HG03045 (cell line): Measurements from ENCODE around the gene NAP1L5.
A peak's percentile ranks its signal among the peaks of the same experiment; 100 is the strongest.

Experiments
- ATAC-seq: cut with Tn5 transposase; IDR thresholded peaks from one replicate; pipeline ENCODE4 v1.9.1; 2021; ENCODE audit warnings: mild to moderate bottlenecking, moderate library complexity; ENCODE audit not compliant: unreplicated experiment

Gene NAP1L5

DNA sequence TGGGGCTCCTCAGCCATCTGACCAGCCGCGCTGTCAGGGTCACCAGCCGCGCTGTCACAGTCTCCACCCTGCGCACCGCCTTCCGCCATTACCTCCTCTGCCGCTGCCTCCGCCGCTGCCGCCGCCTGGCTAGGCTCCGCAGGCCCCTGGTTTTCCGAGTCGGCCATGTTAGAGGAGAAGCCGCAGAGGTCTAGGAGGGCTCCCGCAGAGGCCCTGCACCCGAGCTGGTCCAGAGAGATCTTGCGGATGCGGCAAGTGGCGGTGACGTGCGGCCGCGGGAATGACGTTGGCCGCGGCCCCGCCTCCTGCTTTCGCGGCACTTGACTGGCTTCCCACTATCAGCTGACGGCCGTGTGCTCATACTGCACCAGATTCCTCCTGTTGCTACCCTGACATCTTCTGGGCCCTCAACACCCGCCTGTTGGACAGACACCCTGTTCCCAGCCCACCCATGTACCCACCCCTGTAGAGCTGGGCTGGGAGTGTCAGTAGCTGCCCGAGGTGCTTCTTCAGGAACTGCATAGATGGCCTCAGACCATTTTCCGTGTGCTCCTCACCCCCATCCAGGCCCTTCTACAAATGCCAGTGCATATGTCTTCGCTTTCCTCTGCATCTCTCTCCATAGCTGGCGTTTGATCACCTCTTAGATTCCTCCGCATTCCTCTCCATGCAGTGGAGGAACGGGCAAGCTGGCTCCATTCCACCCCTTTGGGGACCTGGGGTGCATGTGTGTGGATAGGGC is at the start of gene NAP1L5:
Gene NAP1L5 (minus strand): TSS at position 242 of the 742 bp plus-strand sequence. CDS start 75 bp downstream, at position 167.
- ATAC-seq, result peak; percentile 95

DNA sequence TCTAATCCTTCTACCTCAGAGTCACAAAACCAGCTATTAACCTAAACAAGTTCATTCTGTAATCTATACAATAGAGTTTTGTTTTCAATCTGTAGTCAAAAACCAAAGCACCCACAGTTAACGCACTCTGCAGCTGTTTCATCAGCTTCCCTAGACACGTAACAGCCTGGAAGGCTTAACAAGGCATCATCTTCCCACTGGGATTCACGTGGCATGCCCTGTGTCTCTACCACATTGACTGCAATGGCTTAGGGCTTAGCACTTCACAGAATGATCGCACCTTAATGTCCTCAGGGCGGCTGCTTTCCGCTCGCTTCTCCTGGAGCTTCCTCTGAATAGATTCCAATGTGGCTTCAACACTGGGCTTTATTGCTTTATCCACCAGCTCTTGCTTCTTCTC is 49.7 kb upstream of the NAP1L5 start:
- no peak for ATAC-seq

GRCh38 chr4:88746206-88746605 is 48.6 kb upstream of the NAP1L5 start:
- no peak for ATAC-seq

DNA sequence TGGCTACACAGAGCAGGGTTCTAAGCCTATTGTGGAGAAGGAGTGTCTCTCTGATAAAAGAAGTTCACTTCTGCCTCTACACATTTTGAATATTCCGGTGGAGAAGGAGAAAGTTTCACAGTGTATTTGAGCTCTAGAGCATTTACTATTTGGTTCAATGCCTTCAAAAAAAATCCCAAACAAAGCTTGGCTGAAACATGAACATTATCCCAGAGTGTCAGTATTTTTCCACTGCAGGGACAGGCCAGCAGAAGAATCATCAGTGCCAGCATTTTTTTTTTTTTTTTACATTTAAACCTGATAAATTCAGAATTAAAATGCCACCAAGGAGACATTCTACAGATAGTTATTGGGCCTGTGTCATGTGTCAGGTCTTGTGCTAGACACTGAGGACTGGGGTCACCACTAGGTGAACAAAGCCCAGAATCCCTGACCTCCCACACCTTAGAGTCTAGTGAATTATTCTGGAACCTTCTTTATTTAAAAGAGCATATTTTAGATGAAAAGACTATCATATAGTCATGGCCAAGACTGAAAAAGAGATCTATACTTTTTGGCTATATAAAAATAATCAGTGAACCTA is 48.0 kb upstream of the NAP1L5 start:
- no peak for ATAC-seq

- ATAC-seq, result no peak
These were observed 47.5 kb upstream of the NAP1L5 start for GRCh38 chr4:88745175-88745574.

DNA sequence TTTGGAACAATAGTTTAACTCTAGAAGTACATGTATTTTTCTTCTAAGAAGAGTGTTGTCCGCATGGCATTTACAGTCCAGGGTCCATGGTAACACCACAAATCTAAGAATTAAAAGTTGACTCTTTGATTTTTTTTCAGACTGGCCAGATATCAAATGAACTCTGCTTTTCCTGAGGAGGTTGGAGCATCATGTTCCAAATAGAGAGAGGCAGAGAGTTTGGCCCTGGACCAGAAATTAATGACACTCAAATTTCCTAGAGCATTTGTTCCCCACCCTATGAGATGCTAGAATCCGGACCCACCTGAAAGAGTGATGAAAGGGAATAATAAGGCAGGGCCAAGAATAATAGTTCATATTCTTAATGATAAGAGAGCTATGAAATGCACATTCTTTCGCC is 47.0 kb upstream of the NAP1L5 start:
- ATAC-seq, result no peak

DNA sequence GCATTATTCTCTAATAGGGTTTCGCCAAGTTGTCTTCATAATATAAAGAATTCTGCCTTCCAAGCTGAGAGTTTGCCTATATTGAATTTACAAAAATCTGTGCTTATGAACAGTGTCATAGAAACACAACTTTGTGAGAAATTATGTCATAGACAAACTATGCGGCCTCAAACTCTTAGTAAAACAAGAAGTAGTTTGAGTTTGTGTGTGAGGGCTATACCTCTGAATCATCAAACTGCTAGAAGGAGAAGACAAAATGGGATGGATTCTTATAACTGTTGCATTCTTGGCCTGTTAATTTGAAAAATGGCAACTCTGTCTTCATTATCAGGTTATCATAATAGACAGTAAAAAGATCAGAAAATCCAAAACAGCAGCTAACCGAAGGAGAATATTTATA is 46.1 kb upstream of the NAP1L5 start:
- ATAC-seq, result no peak

GRCh38 chr4:88742561-88742960 is 44.9 kb upstream of the NAP1L5 start:
- ATAC-seq, result no peak

DNA sequence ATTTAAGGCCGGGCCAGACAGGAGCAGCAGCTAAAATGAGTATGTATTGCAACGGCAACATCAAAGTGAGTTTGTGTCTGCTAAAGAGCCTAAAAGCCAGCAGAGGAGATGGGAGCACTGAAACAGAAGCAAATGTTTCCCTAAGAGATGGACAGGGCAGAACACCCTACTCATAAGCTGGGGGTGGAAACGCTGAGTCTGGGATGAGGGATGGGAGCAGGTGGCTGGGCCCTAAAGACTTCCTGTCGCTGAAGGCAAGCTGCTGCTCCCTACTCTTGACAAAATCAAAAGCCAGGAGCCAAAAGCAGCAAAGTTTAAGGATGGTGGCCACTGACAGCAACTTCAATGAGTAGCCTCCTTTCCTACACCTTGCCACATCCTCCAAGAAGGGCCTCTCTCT is 40.6 kb upstream of the NAP1L5 start:
- ATAC-seq, result no peak

GRCh38 chr4:88737307-88737941 is 39.8 kb upstream of the NAP1L5 start:
- peak; percentile 87 for ATAC-seq

DNA sequence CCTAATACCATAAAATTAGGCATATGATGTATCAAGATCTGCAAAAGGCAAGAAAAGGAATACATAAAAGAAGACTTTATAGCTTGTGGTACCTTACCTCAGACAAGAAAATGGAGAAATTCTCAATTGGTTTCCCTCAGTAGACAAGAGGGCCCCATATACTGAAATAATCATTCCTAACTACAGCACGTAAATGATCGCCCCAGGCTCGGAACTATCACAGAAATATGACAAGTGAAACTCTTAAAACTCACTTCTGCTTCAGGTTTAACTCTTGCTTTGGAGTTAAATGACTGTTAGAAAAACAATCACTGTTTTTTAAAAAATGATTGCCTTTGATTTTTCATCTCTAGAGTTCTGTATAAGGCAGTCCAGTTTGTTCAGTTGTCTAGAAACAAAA is 38.6 kb upstream of the NAP1L5 start:
- no peak for ATAC-seq

DNA sequence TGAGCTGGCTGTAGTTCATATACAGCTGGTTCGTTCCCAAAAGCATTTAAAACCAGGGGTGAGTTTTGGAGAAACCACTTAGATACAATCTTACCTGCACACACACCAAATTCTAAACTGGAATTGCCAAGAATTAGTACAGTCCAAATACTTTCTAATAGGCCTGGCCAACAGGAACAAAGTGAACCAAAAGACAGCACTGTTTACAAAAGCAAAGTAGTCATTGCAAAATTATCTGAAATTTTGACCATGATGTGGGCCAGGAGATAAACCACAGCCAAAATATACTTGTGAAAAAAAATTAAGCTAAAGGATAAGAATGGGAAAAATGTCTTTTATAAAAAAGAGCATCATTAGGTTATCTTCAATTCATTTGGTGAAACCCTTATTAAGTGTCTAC is 37.9 kb upstream of the NAP1L5 start:
- no peak for ATAC-seq

- no peak for ATAC-seq
These were observed 36.8 kb upstream of the NAP1L5 start for GRCh38 chr4:88734403-88734949.

DNA sequence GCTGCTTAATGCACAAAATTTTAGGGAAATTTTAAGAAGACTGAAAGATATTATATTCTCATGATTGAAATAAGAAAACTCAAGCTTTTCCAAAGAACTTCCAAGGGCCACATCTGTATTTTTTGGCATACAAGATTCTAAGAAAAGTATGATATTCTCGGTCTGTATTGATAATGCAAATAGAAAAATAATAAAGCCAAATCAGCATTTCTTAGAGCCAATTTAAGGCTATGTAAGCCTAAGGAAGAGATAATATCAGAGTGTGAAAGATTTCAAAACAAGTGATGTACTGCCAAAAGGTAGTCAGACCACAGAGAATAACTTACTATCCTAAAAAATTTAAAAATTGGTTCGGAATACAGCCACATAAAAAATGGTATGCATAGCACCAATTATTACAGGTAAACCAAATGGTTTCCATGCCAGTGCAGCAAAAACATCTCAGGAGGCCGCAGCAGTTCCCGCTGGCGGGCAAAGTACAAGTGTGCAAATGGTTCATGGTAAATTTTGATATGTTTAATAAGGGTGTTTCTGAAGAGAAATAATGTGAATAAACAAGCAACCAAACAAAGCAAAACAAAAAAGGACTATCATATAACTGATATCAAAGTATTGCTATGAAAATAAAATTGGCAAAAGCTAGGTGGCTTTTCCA is 35.2 kb upstream of the NAP1L5 start:
- ATAC-seq, result no peak

DNA sequence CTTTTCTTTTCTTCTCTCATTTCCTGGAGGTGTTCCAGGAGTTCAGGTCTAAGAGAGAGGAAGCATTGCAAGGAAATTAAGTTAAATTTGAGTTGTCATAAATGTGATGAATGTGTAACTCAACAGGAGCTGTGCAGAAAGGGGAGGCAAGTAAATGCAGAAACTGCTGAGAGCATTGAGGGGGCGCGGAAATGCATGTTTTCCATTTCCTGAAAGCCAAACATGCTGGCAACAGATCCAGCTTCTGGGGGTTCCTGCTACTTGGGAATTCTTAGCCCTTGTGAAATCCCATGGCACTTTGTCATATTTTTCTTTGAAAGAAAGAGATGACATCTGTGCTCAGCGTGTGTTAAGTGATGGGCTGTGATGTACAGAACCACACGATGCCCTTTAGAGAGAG is 33.8 kb upstream of the NAP1L5 start:
- no peak for ATAC-seq

DNA sequence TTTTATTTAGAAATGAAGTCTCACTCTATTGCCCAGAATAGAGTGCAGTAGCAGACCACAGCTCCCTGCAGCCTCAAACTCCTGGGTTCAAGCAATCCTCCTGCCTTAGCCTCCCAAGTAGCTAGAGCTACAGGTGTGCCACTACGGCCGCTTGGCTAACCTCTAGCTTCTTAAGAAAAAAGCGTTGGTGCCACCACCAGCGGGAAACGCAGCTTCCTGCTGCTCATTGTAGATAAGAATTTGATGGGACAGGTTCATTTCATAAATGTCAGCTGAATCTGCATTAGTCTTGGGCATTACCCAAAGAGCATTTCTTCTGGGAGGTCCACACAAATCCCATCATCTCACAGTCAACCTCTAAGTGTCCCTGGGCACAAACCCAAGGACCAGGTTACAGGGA is 33.2 kb upstream of the NAP1L5 start:
- no peak for ATAC-seq

DNA sequence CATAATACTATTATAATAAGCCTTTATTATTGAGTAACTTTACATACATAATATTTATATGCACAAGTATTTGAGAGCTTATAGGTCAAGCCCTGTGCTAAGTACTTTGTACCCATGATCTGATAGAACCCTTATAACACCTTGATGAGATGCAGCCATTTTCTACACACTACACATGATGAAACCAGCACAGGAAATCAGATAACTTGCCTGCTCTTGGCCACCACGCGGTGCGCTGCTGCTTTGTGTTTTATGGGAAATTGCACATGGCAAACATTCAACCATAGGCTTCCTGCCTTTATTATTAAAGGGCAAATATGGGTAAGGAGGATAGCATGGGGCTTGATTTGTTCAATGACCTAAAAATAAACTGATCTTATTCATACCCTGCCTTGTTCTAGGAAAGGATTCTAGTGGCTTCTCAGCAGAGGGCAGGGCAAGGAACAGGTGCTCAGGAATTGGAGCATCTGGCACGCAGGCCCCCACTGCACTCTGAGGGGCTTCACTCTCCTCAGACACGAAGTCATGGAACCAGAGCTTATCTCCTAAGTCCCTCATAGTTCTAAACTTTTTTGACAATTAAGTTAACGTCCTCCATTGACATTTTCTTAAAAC is 31.6 kb upstream of the NAP1L5 start:
- ATAC-seq, result no peak

DNA sequence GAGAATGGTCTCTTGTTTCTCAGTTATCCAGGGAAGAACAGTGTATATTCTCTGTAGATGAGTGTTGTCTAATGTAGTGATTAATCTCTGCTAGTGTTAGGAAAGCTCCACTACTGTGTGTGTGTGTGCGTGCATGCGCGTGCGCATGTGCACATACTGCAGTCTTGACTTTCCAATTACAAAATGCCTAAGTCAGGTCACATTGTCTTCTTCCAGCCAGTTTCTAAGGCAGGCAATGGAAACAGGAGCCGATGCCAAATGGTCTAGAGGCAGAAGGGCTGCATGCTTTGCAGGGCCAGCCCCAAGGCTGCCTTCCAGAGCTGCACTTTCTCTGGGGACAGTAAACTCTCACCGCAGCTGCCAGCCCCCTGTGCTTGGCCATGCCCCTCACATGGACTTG is 30.5 kb upstream of the NAP1L5 start:
- ATAC-seq, result no peak

DNA sequence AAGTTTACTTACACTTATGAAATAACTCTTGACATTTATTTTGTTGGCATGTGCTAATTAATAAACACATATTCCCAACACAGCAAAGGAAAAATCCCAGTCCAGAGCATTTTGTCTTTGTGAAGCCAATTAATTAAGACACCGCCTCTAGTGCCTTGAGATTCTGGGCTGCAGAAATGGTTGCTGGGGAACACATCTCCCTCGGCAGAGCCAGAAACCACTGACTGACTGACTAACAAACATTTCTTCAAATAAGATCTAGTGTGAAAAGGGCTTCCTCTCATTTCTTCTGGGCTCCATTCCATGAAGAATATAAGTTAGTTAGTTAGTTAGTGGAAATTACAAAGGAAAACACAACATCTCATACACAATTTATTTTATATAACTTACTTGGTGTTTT is 28.4 kb upstream of the NAP1L5 start:
- ATAC-seq, result no peak

DNA sequence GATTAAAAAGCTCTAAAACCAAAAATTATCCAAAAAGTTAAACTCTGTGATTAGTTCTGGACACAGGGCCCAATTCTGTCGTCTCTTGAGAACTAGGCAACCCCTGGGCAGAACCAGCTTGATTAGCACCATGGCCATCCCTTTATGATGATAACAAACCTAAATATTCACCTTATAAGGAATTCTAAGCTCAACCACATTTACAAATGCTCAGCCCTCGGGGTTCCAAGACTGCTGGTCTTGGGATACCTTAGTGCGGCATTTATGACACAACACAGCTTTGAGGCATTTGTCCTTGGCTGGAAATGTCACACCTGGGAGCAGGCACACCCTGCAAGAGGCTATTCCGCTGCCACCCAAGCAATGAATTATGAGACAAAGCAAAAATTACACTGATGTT is 27.5 kb upstream of the NAP1L5 start:
- no peak for ATAC-seq

- no peak for ATAC-seq
These were observed 26.8 kb upstream of the NAP1L5 start for GRCh38 chr4:88724406-88724805.
